Heart right ventricle (tissue), 16 donors: ENCODE measurements around the gene JPH2. TPM values are rescaled to one million over a fixed set of nuclear protein-coding genes. Genes with fewer than 3 reads are reported as not detected.

ENCODE experiments used
- ATAC-seq, 8 donors: fragments of 200-7000 bp; cut with Tn5 transposase; one replicate each; pipeline ENCODE4 v1.9.1; 2020; ENCODE audit warnings: mild to moderate bottlenecking in 8 of 8, moderate library complexity in 8 of 8, moderate number of reproducible peaks in 1 of 8
- DNase-seq, 2 donors: peaks; one replicate each; pipeline ENCODE4 v3.0.0-alpha.2; 2020
- H3K27ac ChIP-seq, 10 donors: fragments of 200-600 bp; sonication (generic) in 2 of 10; one replicate each; pipeline versions ENCODE4 v1.5.0 to v1.8.0; 2020 to 2022; ENCODE audit warnings: mild to moderate bottlenecking in 3 of 10
- H3K27me3 ChIP-seq, 7 donors: fragments of 200-600 bp; one replicate each; pipeline ENCODE4 v1.8.0; 2021 to 2022; ENCODE audit warnings: mild to moderate bottlenecking in 2 of 7
- H3K36me3 ChIP-seq, 9 donors: fragments of 200-600 bp; sonication (generic) in 1 of 9; one replicate each; pipeline versions ENCODE4 v1.5.0 to v1.8.0; 2020 to 2022; ENCODE audit warnings: mild to moderate bottlenecking in 2 of 9
- H3K4me1 ChIP-seq, 9 donors: fragments of 200-600 bp; sonication (generic) in 1 of 9; one replicate each; pipeline versions ENCODE4 v1.5.0 to v1.8.0; 2020 to 2022; ENCODE audit warnings: mild to moderate bottlenecking in 4 of 9
- H3K4me3 ChIP-seq, 10 donors: fragments of 200-600 bp; sonication (generic) in 2 of 10; one replicate each; pipeline versions ENCODE4 v1.5.0 to v1.8.0; 2020 to 2022; ENCODE audit warnings: mild to moderate bottlenecking in 7 of 10, moderate library complexity in 2 of 10
- H3K9me3 ChIP-seq, 11 donors: fragments of 200-600 bp in 10 of 11; sonication (generic) in 2 of 11; one replicate each; pipeline versions ENCODE4 v1.5.0 to v1.8.0; 2013 to 2022; ENCODE audit warnings: mild to moderate bottlenecking in 2 of 11, control low read depth in 1 of 11, moderate library complexity in 1 of 11
- CTCF ChIP-seq, 9 donors: fragments of 200-600 bp; sonication (generic) in 2 of 9; IDR thresholded peaks; one replicate each; pipeline versions ENCODE4 v1.5.0 to v1.8.0; 2021 to 2022; ENCODE audit warnings: antibody characterized with exemption in 9 of 9, mild to moderate bottlenecking in 5 of 9, moderate library complexity in 1 of 9
- WGBS, 2 donors: extraction: QIAGEN DNeasy Blood & Tissue Kit; methylation state at CpG; one replicate each; pipeline ENCODE4 v1.1.7; 2013; ENCODE audit warnings: inconsistent platforms in 1 of 2; 5-methylcytosine and 5-hydroxymethylcytosine counted together
- intact Hi-C, 10 donors: fragments of 100-400 bp; cut with DNase I; formaldehyde crosslinking; loops; one replicate each; pipeline versions ENCODE4 v1.11.1 to v1.14.2; 2022
- polyA plus RNA-seq, 2 donors: library from polyadenylated mRNA; stranded (reverse); fragments of 200-250 nt; gene quantifications; one replicate each; pipeline ENCODE4 v1.2.3, GENCODE V29; 2013
- total RNA-seq, 10 donors: library from RNA; stranded (reverse); fragmentation: NEBNext Ultra II Directional in 3 of 10; extraction: Animal tissue kit (Norgen Biotek cat#: 25700) in 3 of 10; gene quantifications; one replicate each; pipeline versions ENCODE4 v1.2.1 to v1.2.4, GENCODE V29; 2021 to 2023
- donor health status: Arrhythmogenic right ventricular cardiomyopathy.
- donor health status: ischemic (EF 13 %, LVEDD 7.1; RV severe dilation, severe dysfunction).
- donor health status: healthy with polysubstance abuse.
- donor health status: DM: no; HTN: yes; CAD: no.
- donor health status: DM: no; HTN: no; CAD: no.
- donor health status: ischemic (EF 25% LVEDD 6.9; RV normal size, moderate dysfunction).
- donor health status: ischemic (EF 25% LVEDD 5.7; RV mildly dilated, moderate dysfunction).
- donor health status: healthy.
- donor health status: DM: yes; HTN: yes; CAD: no.
- donor health status: Ischemic cardiomyopathy.
- donor health status: ischemic (EF 35%, LVEDD 5.7; RV mildly dilated, moderate dysfunction).
- donor health status: nonischemic (EF 11% LVEDD 7.7; RV severe dilation, severe dysfunction).
- donor health status: DM: yes; HTN: yes; CAD: no.
- donor health status: PGD.
- donor health status: ischemic (EF 29% LVEDD 5.4; RV normal size, mild dysfunction).
- donor health status: nonischemic (EF 23%, LVEDD 6.1; RV moderate dilation, normal function).

The JPH2 gene
- total and polyA plus RNA-seq, 12 donors, result 61.9 to 215 (median 146) TPM

- Histone ChIP-seq H3K4me3 (no peak overlapping the region), H3K27me3 (peaks cover 0 to 17% (median 0%) of the 10 kb centered on the region in 7 donors), H3K27ac (no peak overlapping the region), H3K9me3 (peaks cover 0 to 16% (median 0%) of the 10 kb centered on the region in 11 donors), H3K36me3 (no peaks in the 10 kb centered on the region), H3K4me1 (peaks cover 0 to 11% (median 0%) of the 10 kb centered on the region in 9 donors)
- peak in 1 of 8 donors; percentile 32 for ATAC-seq
- whole genome bisulfite sequencing, 2 donors, result 92 to 95% methylated on average over 6 of the region's 6 CpGs
- no peak for DNase-seq
- intact Hi-C loops, result no loop called here
- no peak for TF ChIP-seq CTCF (IDR thresholded peaks at IDR 0.05)
These were observed 88.7 kb downstream of the JPH2 start for GRCh38 chr20:44098256-44098630.

- no peak overlapping the region for H3K4me3 ChIP-seq
- DNase-seq, result no peak
- no peak for TF ChIP-seq CTCF (IDR thresholded peaks at IDR 0.05)
- H3K27ac ChIP-seq, result no peak overlapping the region
- peaks cover 0 to 18% (median 0%) of the 10 kb centered on the region in 7 donors for H3K27me3 ChIP-seq
- WGBS, 2 donors, result 62 to 64% methylated on average over 14 of the region's 14 CpGs
- peaks cover 0 to 11% (median 0%) of the 10 kb centered on the region in 9 donors for H3K4me1 ChIP-seq
- intact Hi-C loops, result no loop called here
- peak in 7 of 8 donors; percentile 25 to 58 (median 35) for ATAC-seq
- no peaks in the 10 kb centered on the region for H3K36me3 ChIP-seq
- peaks cover 0 to 11% (median 0%) of the 10 kb centered on the region in 11 donors for H3K9me3 ChIP-seq
These were observed 89.3 kb downstream of the JPH2 start for GRCh38 chr20:44097521-44098255.

GRCh38 chr20:44095831-44096230 lies 91.2 kb downstream of the JPH2 start:
- 55 to 56% methylated on average over 7 of the region's 7 CpGs for WGBS, 2 donors
- ATAC-seq, result peak in 1 of 8 donors; percentile 19
- no peak for DNase-seq
- no peak overlapping the region for H3K4me3 ChIP-seq
- no peak overlapping the region for H3K27ac ChIP-seq
- H3K36me3 ChIP-seq, result no peaks in the 10 kb centered on the region
- H3K9me3 ChIP-seq, result no peaks in the 10 kb centered on the region
- peaks cover 0 to 11% (median 0%) of the 10 kb centered on the region in 9 donors for H3K4me1 ChIP-seq
- TF ChIP-seq CTCF (IDR thresholded peaks at IDR 0.05), result no peak
- intact Hi-C loops, result no loop called here
- peaks cover 0 to 18% (median 0%) of the 10 kb centered on the region in 7 donors for H3K27me3 ChIP-seq

GRCh38 chr20:44093249-44093582 lies 93.8 kb downstream of the JPH2 start:
- ATAC-seq (no peak), DNase-seq (no peak)
- Histone ChIP-seq H3K9me3 (no peaks in the 10 kb centered on the region), H3K27ac (no peak overlapping the region), H3K27me3 (peaks cover 0 to 21% (median 0%) of the 10 kb centered on the region in 7 donors), H3K4me1 (peaks cover 0 to 6% (median 0%) of the 10 kb centered on the region in 9 donors), H3K36me3 (no peaks in the 10 kb centered on the region), H3K4me3 (no peak overlapping the region)
- WGBS, 2 donors, result 85 to 91% methylated on average over 2 of the region's 2 CpGs
- TF ChIP-seq CTCF (IDR thresholded peaks at IDR 0.05), result peak in 1 of 9 donors; percentile 13
- intact Hi-C loops, result no loop called here
